H9 (cell line): ENCODE results near the gene TKFC. TPM values are rescaled to one million over a fixed set of nuclear protein-coding genes. Genes with fewer than 3 reads are reported as not detected.

Experiments used
- DNase-seq: peaks from one replicate; pipeline ENCODE4 v3.0.0-alpha.2; 2017
- H2AFZ ChIP-seq: one replicate; pipeline ENCODE4 v1.6.1; 2013; ENCODE audit warnings: mild to moderate bottlenecking, low read length, control low read depth, moderate library complexity
- H2AK5ac ChIP-seq: 2 replicates; pipeline ENCODE4 v1.6.1; 2013; ENCODE audit warnings: low read length, control low read depth, mixed read lengths; ENCODE audit not compliant: insufficient read length
- H2BK120ac ChIP-seq: one replicate; pipeline ENCODE4 v1.6.1; 2013; ENCODE audit warnings: low read depth, mild to moderate bottlenecking, low read length, control low read depth, inconsistent platforms; ENCODE audit not compliant: poor library complexity, severe bottlenecking
- H2BK12ac ChIP-seq: 2 replicates; pipeline ENCODE4 v1.6.1; 2013; ENCODE audit warnings: low read length, control low read depth, mixed read lengths, low read depth; ENCODE audit not compliant: insufficient read length
- H2BK15ac ChIP-seq: 2 replicates; pipeline ENCODE4 v1.6.1; 2013; ENCODE audit warnings: low read depth, low read length, control low read depth
- H2BK20ac ChIP-seq: one replicate; pipeline ENCODE4 v1.6.1; 2013; ENCODE audit warnings: low read depth, mild to moderate bottlenecking, low read length, control low read depth, inconsistent platforms; ENCODE audit not compliant: poor library complexity, severe bottlenecking
- H2BK5ac ChIP-seq: 2 replicates; pipeline ENCODE4 v1.6.1; 2013; ENCODE audit warnings: low read length, control low read depth, mixed read lengths; ENCODE audit not compliant: insufficient read length
- H3K14ac ChIP-seq: 2 replicates; pipeline ENCODE4 v1.6.1; 2013; ENCODE audit warnings: low read length, control low read depth; ENCODE audit not compliant: insufficient read depth
- H3K18ac ChIP-seq: 2 replicates; pipeline ENCODE4 v1.6.1; 2013; ENCODE audit warnings: low read depth, mild to moderate bottlenecking, mixed read lengths, low read length, control low read depth; ENCODE audit not compliant: insufficient read length
- H3K23ac ChIP-seq: 2 replicates; pipeline ENCODE4 v1.6.1; 2013; ENCODE audit warnings: low read length, control low read depth, mixed read lengths, low read depth; ENCODE audit not compliant: insufficient read length
- H3K23me2 ChIP-seq: 2 replicates; pipeline ENCODE4 v1.6.1; 2013; ENCODE audit warnings: low read depth, mild to moderate bottlenecking, mixed read lengths, low read length, control low read depth; ENCODE audit not compliant: insufficient read length, poor library complexity, severe bottlenecking
- H3K27ac ChIP-seq: 2 replicates; pipeline ENCODE4 v1.5.1; 2013; ENCODE audit warnings: low read length, control low read depth, mixed read lengths, low read depth; ENCODE audit not compliant: insufficient read length
- H3K27me3 ChIP-seq: 2 replicates; pipeline ENCODE4 v1.6.1; 2013; ENCODE audit warnings: low read length, control low read depth, inconsistent platforms; ENCODE audit not compliant: insufficient read depth
- H3K4ac ChIP-seq: 2 replicates; pipeline ENCODE4 v1.6.1; 2013; ENCODE audit warnings: low read depth, mild to moderate bottlenecking, control low read depth, inconsistent platforms, low read length, moderate library complexity
- H3K4me1 ChIP-seq: 2 replicates; pipeline ENCODE4 v1.6.1; 2013; ENCODE audit warnings: low read length, control low read depth, inconsistent platforms; ENCODE audit not compliant: insufficient read depth
- H3K4me2 ChIP-seq: 2 replicates; pipeline ENCODE4 v1.6.1; 2013; ENCODE audit warnings: low read length, control low read depth, mixed read lengths; ENCODE audit not compliant: insufficient read length, insufficient read depth
- H3K56ac ChIP-seq: 2 replicates; pipeline ENCODE4 v1.6.1; 2013; ENCODE audit warnings: low read depth, mild to moderate bottlenecking, mixed read lengths, low read length, control low read depth; ENCODE audit not compliant: insufficient read length
- H3K79me1 ChIP-seq: 2 replicates; pipeline ENCODE4 v1.6.1; 2013; ENCODE audit warnings: low read depth, mild to moderate bottlenecking, moderate library complexity, low read length, control low read depth, inconsistent platforms; ENCODE audit not compliant: insufficient read depth, poor library complexity, severe bottlenecking
- H3K79me2 ChIP-seq: 2 replicates; pipeline ENCODE4 v1.6.1; 2013; ENCODE audit warnings: low read length, control low read depth, inconsistent platforms; ENCODE audit not compliant: insufficient read depth
- H3K9ac ChIP-seq: 2 replicates; pipeline ENCODE4 v1.6.1; 2013; ENCODE audit warnings: low read length, control low read depth, mixed read lengths; ENCODE audit not compliant: insufficient read length; ENCODE audit errors: extremely low read depth
- H3K9me3 ChIP-seq: one replicate; pipeline ENCODE4 v1.6.1; 2013; ENCODE audit warnings: low read depth, low read length, inconsistent platforms; ENCODE audit not compliant: control insufficient read depth
- H3T11ph ChIP-seq: one replicate; pipeline ENCODE4 v1.6.1; 2013; ENCODE audit warnings: mild to moderate bottlenecking, low read length, control low read depth, inconsistent platforms
- H4K20me1 ChIP-seq: one replicate; pipeline ENCODE4 v1.6.1; 2013; ENCODE audit not compliant: control insufficient read depth, insufficient read length, insufficient read depth
- H4K5ac ChIP-seq: 2 replicates; pipeline ENCODE4 v1.6.1; 2013; ENCODE audit warnings: low read depth, mild to moderate bottlenecking, mixed read lengths, low read length, control low read depth; ENCODE audit not compliant: insufficient read length
- H4K8ac ChIP-seq: replicated peaks from 2 replicates; pipeline ENCODE4 v1.6.1; 2013; ENCODE audit warnings: low read length, control low read depth, mixed read lengths, low read depth; ENCODE audit not compliant: insufficient read length
- H4K91ac ChIP-seq: 2 replicates; pipeline ENCODE4 v1.6.1; 2013; ENCODE audit warnings: low read depth, mild to moderate bottlenecking, moderate library complexity, mixed read lengths, low read length, control low read depth; ENCODE audit not compliant: insufficient read length
- H3K27ac Mint-ChIP-seq, 3 experiments: 2 replicates in 2 of 3; 3 replicates in 1 of 3; pipeline ENCODE4 v1.8.0; 2020 to 2021; ENCODE audit warnings: mixed read lengths in 3 of 3, mild to moderate bottlenecking in 1 of 3, moderate library complexity in 1 of 3
- H3K27me3 Mint-ChIP-seq: 2 replicates; pipeline ENCODE4 v1.8.0; 2021; ENCODE audit warnings: low read depth, mild to moderate bottlenecking, moderate library complexity, mixed read lengths
- H3K36me3 Mint-ChIP-seq, 3 experiments: 2 replicates in 2 of 3; 3 replicates in 1 of 3; pipeline ENCODE4 v1.8.0; 2020 to 2021; ENCODE audit warnings: low read depth in 3 of 3, mixed read lengths in 3 of 3; ENCODE audit not compliant: insufficient read depth in 1 of 3
- H3K4me1 Mint-ChIP-seq, 2 experiments: 2 replicates each; pipeline ENCODE4 v1.8.0; 2020; ENCODE audit warnings: mixed read lengths in 2 of 2
- H3K4me3 Mint-ChIP-seq, 2 experiments: 2 replicates in 1 of 2; 3 replicates in 1 of 2; pipeline ENCODE4 v1.8.0; 2020 to 2021; ENCODE audit warnings: mild to moderate bottlenecking in 2 of 2, mixed read lengths in 2 of 2, moderate library complexity in 1 of 2
- H3K9me3 Mint-ChIP-seq, 2 experiments: 2 replicates in 1 of 2; 3 replicates in 1 of 2; pipeline ENCODE4 v1.8.0; 2020; ENCODE audit warnings: mild to moderate bottlenecking in 2 of 2, mixed read lengths in 2 of 2, moderate library complexity in 1 of 2
- WGBS: extraction: QIAGEN DNeasy Blood & Tissue Kit; methylation state at CpG from one replicate; pipeline ENCODE4 v1.1.7; 2013; ENCODE audit warnings: missing lambda C conversion rate, low lambda C conversion rate, mixed read lengths; ENCODE audit not compliant: insufficient read length; ENCODE audit errors: extremely low coverage; 5-methylcytosine and 5-hydroxymethylcytosine counted together
- total RNA-seq: library from RNA; stranded (reverse); gene quantifications from 2 replicates; pipeline ENCODE4 v1.2.1, GENCODE V29; 2021
- TF ChIP-seq, protein P1 (sequence below): fragments of 200-600 bp; sonication (generic); conservative IDR thresholded peaks from 3 replicates; pipeline ENCODE4 v1.8.0; 2021; ENCODE audit warnings: antibody characterized with exemption, mild to moderate bottlenecking

TKFC gene
- total RNA-seq, 1 experiment from 2014 or later: 59.0 TPM

DNA sequence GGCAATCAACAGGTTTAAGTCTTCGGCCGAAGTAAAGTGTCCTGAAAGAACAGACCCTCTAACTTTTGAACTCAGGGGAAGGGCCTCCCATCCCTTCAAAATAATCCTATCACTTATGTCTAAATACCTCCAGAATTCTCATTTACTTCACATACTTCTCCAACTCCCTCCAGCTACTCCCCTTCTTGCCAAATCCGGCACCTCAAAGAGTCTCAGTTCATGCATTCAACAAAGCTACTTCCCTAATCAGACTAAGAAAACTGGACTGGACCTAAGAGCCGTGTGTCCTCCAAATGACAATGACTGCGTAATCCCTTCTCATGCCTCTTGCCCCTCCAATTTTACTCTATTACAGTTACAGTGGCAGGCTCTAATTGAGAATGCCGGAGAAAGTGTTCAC, 1.4 kb upstream of the TKFC start:
- TF ChIP-seq, protein P1, sequence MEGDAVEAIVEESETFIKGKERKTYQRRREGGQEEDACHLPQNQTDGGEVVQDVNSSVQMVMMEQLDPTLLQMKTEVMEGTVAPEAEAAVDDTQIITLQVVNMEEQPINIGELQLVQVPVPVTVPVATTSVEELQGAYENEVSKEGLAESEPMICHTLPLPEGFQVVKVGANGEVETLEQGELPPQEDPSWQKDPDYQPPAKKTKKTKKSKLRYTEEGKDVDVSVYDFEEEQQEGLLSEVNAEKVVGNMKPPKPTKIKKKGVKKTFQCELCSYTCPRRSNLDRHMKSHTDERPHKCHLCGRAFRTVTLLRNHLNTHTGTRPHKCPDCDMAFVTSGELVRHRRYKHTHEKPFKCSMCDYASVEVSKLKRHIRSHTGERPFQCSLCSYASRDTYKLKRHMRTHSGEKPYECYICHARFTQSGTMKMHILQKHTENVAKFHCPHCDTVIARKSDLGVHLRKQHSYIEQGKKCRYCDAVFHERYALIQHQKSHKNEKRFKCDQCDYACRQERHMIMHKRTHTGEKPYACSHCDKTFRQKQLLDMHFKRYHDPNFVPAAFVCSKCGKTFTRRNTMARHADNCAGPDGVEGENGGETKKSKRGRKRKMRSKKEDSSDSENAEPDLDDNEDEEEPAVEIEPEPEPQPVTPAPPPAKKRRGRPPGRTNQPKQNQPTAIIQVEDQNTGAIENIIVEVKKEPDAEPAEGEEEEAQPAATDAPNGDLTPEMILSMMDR: no peak
- no peak overlapping the region for H3K4ac ChIP-seq
- H3K4me2 ChIP-seq: peak overlapping the region; percentile 94
- Mint-ChIP-seq H3K4me3 (peak overlapping the region; percentile 95 to 98), H3K27ac (peak overlapping the region; percentile 55 to 97 (median 96); a peak in 4 of 7 replicates), H3K27me3 (no peaks in the 10 kb centered on the region), H3K36me3 (peaks cover 25 to 42% (median 37%) of the 10 kb centered on the region in 3 experiments; a peak in 6 of 7 replicates), H3K4me1 (peaks cover 39 to 44% of the 10 kb centered on the region in 2 experiments), H3K9me3 (no peaks in the 10 kb centered on the region)
- no peak overlapping the region for H2BK20ac ChIP-seq
- no peak overlapping the region for H2AFZ ChIP-seq
- H3K79me1 ChIP-seq: no peaks in the 10 kb centered on the region
- H2BK120ac ChIP-seq: no peak overlapping the region
- H3K9ac ChIP-seq: peak overlapping the region; percentile 97
- no peak overlapping the region for H2BK15ac ChIP-seq
- H3K18ac ChIP-seq: no peak overlapping the region
- H3K79me2 ChIP-seq: peaks cover 28% of the 10 kb centered on the region
- WGBS: no CpG with 5 or more reads among the region's 6 CpGs
- no peak overlapping the region for H4K5ac ChIP-seq
- no peak overlapping the region for H2BK12ac ChIP-seq
- H3K23ac ChIP-seq: no peak overlapping the region
- H3K27me3 ChIP-seq: no peaks in the 10 kb centered on the region
- DNase-seq: no peak
- no peaks in the 10 kb centered on the region for H4K20me1 ChIP-seq
- peaks cover 13% of the 10 kb centered on the region for H3K23me2 ChIP-seq
- no peak overlapping the region for H3K56ac ChIP-seq
- H3K14ac ChIP-seq: no peak overlapping the region
- no peak overlapping the region for H2AK5ac ChIP-seq
- H4K91ac ChIP-seq: no peak overlapping the region
- H4K8ac ChIP-seq: no peak overlapping the region
- H3K27ac ChIP-seq: no peak overlapping the region
- no peaks in the 10 kb centered on the region for H3K9me3 ChIP-seq
- no peak overlapping the region for H2BK5ac ChIP-seq
- H3K4me1 ChIP-seq: peaks cover 5% of the 10 kb centered on the region
- no peak overlapping the region for H3T11ph ChIP-seq
